H1 (cell line): ENCODE data around the gene CAP2. TPM values are rescaled to one million over a fixed set of nuclear protein-coding genes. Genes with fewer than 3 reads are reported as not detected.

ENCODE experiments used
- CTCF ChIA-PET: fragments of 300-600 bp; sonication (Branson Sonifier 250); formaldehyde crosslinking; loops from one replicate; lab custom pipeline; 2021; ENCODE audit not compliant: partially characterized antibody; lab: Charles Lee
- POLR2A ChIA-PET: fragments of 300-600 bp; sonication (Branson Sonifier 250); formaldehyde crosslinking; loops from one replicate; lab custom pipeline; 2021; ENCODE audit warnings: inconsistent platforms; ENCODE audit not compliant: partially characterized antibody; lab: Charles Lee
- DNase-seq, 2 experiments: peaks; one replicate each; pipeline versions ENCODE4 v3.0.0 to v3.0.0-alpha.2; 2010 to 2022; ENCODE audit warnings: low spot score in 2 of 2, low read depth in 1 of 2, mixed read lengths in 1 of 2
- FAIRE-seq: peaks from 2 replicates; lab custom pipeline; 2011; peaks lifted over from hg19 to GRCh38; lab: Jason Lieb, UNC
- H2AFZ ChIP-seq: 2 replicates; pipeline ENCODE4 v1.8.1; 2012; ENCODE audit warnings: low read length, inconsistent platforms
- H2AK5ac ChIP-seq: 2 replicates; pipeline ENCODE4 v1.6.1; 2013; ENCODE audit warnings: low read depth, low read length
- H2BK120ac ChIP-seq: replicated peaks from 2 replicates; pipeline ENCODE3; 2013; ENCODE audit warnings: low read depth, low read length, inconsistent platforms
- H2BK12ac ChIP-seq: 2 replicates; pipeline ENCODE4 v1.6.1; 2013; ENCODE audit warnings: low read depth, low read length
- H2BK15ac ChIP-seq: 2 replicates; pipeline ENCODE4 v1.6.1; 2013; ENCODE audit warnings: low read length
- H2BK20ac ChIP-seq: 2 replicates; pipeline ENCODE4 v1.6.1; 2013; ENCODE audit warnings: low read length
- H2BK5ac ChIP-seq: 2 replicates; pipeline ENCODE4 v1.6.1; 2013; ENCODE audit warnings: low read depth, low read length
- H3K14ac ChIP-seq: 2 replicates; pipeline ENCODE4 v1.6.1; 2013; ENCODE audit warnings: inconsistent platforms; ENCODE audit not compliant: insufficient read length
- H3K18ac ChIP-seq: 2 replicates; pipeline ENCODE4 v1.6.1; 2013; ENCODE audit warnings: low read length; ENCODE audit errors: extremely low read depth
- H3K23ac ChIP-seq: 2 replicates; pipeline ENCODE4 v1.6.1; 2013; ENCODE audit warnings: inconsistent platforms; ENCODE audit not compliant: insufficient read length
- H3K23me2 ChIP-seq: 2 replicates; pipeline ENCODE4 v1.6.1; 2013; ENCODE audit warnings: low read depth, low read length
- H3K27ac ChIP-seq: 2 replicates; pipeline ENCODE4 v1.6.1; 2011; ENCODE audit warnings: low read depth, low read length, inconsistent platforms
- H3K27me3 ChIP-seq, 4 experiments: replicated peaks in 1 of 4; 1 replicate in 1 of 4; 2 replicates in 3 of 4; pipeline versions ENCODE4 v1.6.1 to v1.8.1; 2011 to 2013; ENCODE audit warnings: low read length in 3 of 4, mild to moderate bottlenecking in 3 of 4, inconsistent platforms in 2 of 4, mixed read lengths in 2 of 4, moderate library complexity in 1 of 4; ENCODE audit not compliant: control insufficient read depth in 3 of 4, insufficient read depth in 3 of 4; ENCODE audit errors: extremely low read depth in 1 of 4
- H3K36me3 ChIP-seq, 4 experiments: 2 replicates each; pipeline versions ENCODE4 v1.6.1 to v1.8.1; 2011 to 2013; ENCODE audit warnings: mild to moderate bottlenecking in 4 of 4, low read length in 3 of 4, moderate library complexity in 2 of 4, control low read depth in 1 of 4, inconsistent platforms in 1 of 4; ENCODE audit not compliant: insufficient read depth in 4 of 4, control insufficient read depth in 2 of 4
- H3K4ac ChIP-seq: replicated peaks from 2 replicates; pipeline ENCODE3; 2013; ENCODE audit warnings: low read length, low read depth, mixed read lengths, inconsistent platforms; ENCODE audit not compliant: insufficient read length
- H3K4me1 ChIP-seq, 4 experiments: replicated peaks in 1 of 4; 1 replicate in 1 of 4; 2 replicates in 3 of 4; pipeline versions ENCODE4 v1.6.1 to v1.8.1; 2011 to 2013; ENCODE audit warnings: low read length in 3 of 4, inconsistent platforms in 2 of 4, mixed read lengths in 1 of 4; ENCODE audit not compliant: insufficient read depth in 4 of 4, control insufficient read depth in 3 of 4
- H3K4me2 ChIP-seq, 2 experiments: 2 replicates each; pipeline versions ENCODE4 v1.6.1 to v1.8.1; 2011 to 2013; ENCODE audit warnings: low read depth in 2 of 2, low read length in 2 of 2, control low read depth in 1 of 2, inconsistent platforms in 1 of 2, mild to moderate bottlenecking in 1 of 2; ENCODE audit not compliant: insufficient read depth in 1 of 2
- H3K4me3 ChIP-seq, 4 experiments: fragments of 200-600, 300-600 bp in 1 of 4; sonication (generic), shearing (Covaris generic), sonication (Bioruptor Twin) in 1 of 4; 2 replicates each; pipeline versions ENCODE4 v1.5.1 to v1.8.1; 2011 to 2016; ENCODE audit warnings: low read length in 4 of 4, low read depth in 3 of 4, control low read depth in 2 of 4, inconsistent platforms in 2 of 4, mild to moderate bottlenecking in 2 of 4, mixed read lengths in 1 of 4, moderate library complexity in 1 of 4; ENCODE audit not compliant: insufficient read depth in 2 of 4; ENCODE audit errors: extremely low read depth in 1 of 4
- H3K56ac ChIP-seq: replicated peaks from 2 replicates; pipeline ENCODE3; 2013; ENCODE audit warnings: low read depth, mild to moderate bottlenecking, mixed read lengths, low read length, inconsistent platforms; ENCODE audit not compliant: insufficient read length
- H3K79me1 ChIP-seq: 2 replicates; pipeline ENCODE4 v1.6.1; 2013; ENCODE audit warnings: low read depth, low read length, control low read depth
- H3K79me2 ChIP-seq, 2 experiments: 2 replicates each; pipeline versions ENCODE4 v1.6.1 to v1.8.1; 2012 to 2013; ENCODE audit warnings: low read length in 2 of 2, mild to moderate bottlenecking in 2 of 2, inconsistent platforms in 1 of 2; ENCODE audit not compliant: insufficient read depth in 2 of 2, control insufficient read depth in 1 of 2
- H3K9ac ChIP-seq, 4 experiments: replicated peaks in 1 of 4; 1 replicate in 1 of 4; 2 replicates in 3 of 4; pipeline versions ENCODE4 v1.6.1 to v1.8.1; 2011 to 2013; ENCODE audit warnings: low read depth in 3 of 4, low read length in 3 of 4, control low read depth in 2 of 4, mild to moderate bottlenecking in 2 of 4, moderate library complexity in 2 of 4, inconsistent platforms in 1 of 4; ENCODE audit errors: extremely low read depth in 1 of 4
- H3K9me3 ChIP-seq, 2 experiments: 2 replicates each; pipeline versions ENCODE4 v1.6.1 to v1.8.1; 2012 to 2013; ENCODE audit warnings: mild to moderate bottlenecking in 2 of 2, moderate library complexity in 2 of 2, control low read depth in 1 of 2, inconsistent platforms in 1 of 2, low read depth in 1 of 2, low read length in 1 of 2, mixed read lengths in 1 of 2; ENCODE audit not compliant: insufficient read depth in 2 of 2
- H4K20me1 ChIP-seq, 2 experiments: replicated peaks in 1 of 2; 2 replicates each; pipeline versions ENCODE3 to v1.8.1; 2011 to 2013; ENCODE audit warnings: inconsistent platforms in 2 of 2, low read length in 2 of 2, mild to moderate bottlenecking in 1 of 2; ENCODE audit not compliant: insufficient read depth in 2 of 2, control insufficient read depth in 1 of 2
- H4K5ac ChIP-seq: 2 replicates; pipeline ENCODE4 v1.6.1; 2013; ENCODE audit warnings: low read length, low read depth, mixed read lengths, inconsistent platforms; ENCODE audit not compliant: insufficient read length
- H4K8ac ChIP-seq: 2 replicates; pipeline ENCODE4 v1.8.0; 2013; ENCODE audit warnings: mild to moderate bottlenecking, moderate library complexity, low read length, inconsistent platforms; ENCODE audit not compliant: insufficient read depth; ENCODE audit errors: extremely low read depth
- H4K91ac ChIP-seq: replicated peaks from 2 replicates; pipeline ENCODE3; 2013; ENCODE audit warnings: low read length, mixed read lengths, inconsistent platforms; ENCODE audit not compliant: insufficient read length
- CBX5 ChIP-seq: fragments of 300-800, 300-1000 bp; sonication (generic); IDR thresholded peaks from 2 replicates; pipeline ENCODE4 v1.7.1; 2016; ENCODE audit warnings: antibody characterized with exemption, low read length, low read depth
- JUN ChIP-seq: IDR thresholded peaks from 2 replicates; pipeline ENCODE4 v1.6.1; 2011; ENCODE audit warnings: low read depth, mild to moderate bottlenecking, improper control_type of control experiment, low read length
- PHF8 ChIP-seq: fragments of 200-600 bp; sonication (generic); conservative IDR thresholded peaks from 2 replicates; pipeline ENCODE4 v1.7.1; 2012; ENCODE audit warnings: low read depth, mild to moderate bottlenecking, inconsistent platforms, low read length, moderate library complexity
- RBBP5 ChIP-seq: IDR thresholded peaks from 2 replicates; pipeline ENCODE4 v1.7.1; 2012; ENCODE audit warnings: low read depth, mild to moderate bottlenecking, inconsistent platforms, low read length, moderate library complexity, borderline replicate concordance
- SAP30 ChIP-seq: fragments of 300-600 bp; sonication (generic); IDR thresholded peaks from 2 replicates; pipeline ENCODE4 v1.7.1; 2012; ENCODE audit warnings: low read length, moderate library complexity, mild to moderate bottlenecking, inconsistent platforms; ENCODE audit not compliant: insufficient read depth, insufficient replicate concordance
- SP1 ChIP-seq: IDR thresholded peaks from 2 replicates; pipeline ENCODE4 v1.6.1; 2011; ENCODE audit warnings: low read depth, low read length
- TBP ChIP-seq: IDR thresholded peaks from 2 replicates; pipeline ENCODE4 v1.6.1; 2011; ENCODE audit warnings: low read depth, low read length, improper control_type of control experiment
- WGBS, 2 experiments: shearing (Covaris generic) in 1 of 2; methylation state at CpG; one replicate each; pipeline versions ENCODE4 v1.1.6 to v1.1.7; 2013 to 2015; ENCODE audit warnings: low lambda C conversion rate in 2 of 2, mixed read lengths in 2 of 2, inconsistent platforms in 1 of 2, low coverage in 1 of 2, missing lambda C conversion rate in 1 of 2; ENCODE audit not compliant: insufficient replicate concordance in 2 of 2, insufficient coverage in 1 of 2, insufficient read length in 1 of 2; ENCODE audit errors: extremely low coverage in 1 of 2, missing lambda C conversion rate in 1 of 2; 5-methylcytosine and 5-hydroxymethylcytosine counted together
- polyA plus RNA-seq, 7 experiments: library from polyadenylated mRNA; depleted of rRNA in 3 of 7; stranded (reverse) in 5 of 7; unstranded in 2 of 7; fragments of >200 nt in 5 of 7; fragments of 200-250 nt in 2 of 7; gene quantifications; 1 replicate in 5 of 7; 2 replicates in 1 of 7; 4 replicates in 1 of 7; pipeline versions ENCODE4 v1.2.1 to v1.2.3, GENCODE V29; 2011 to 2013; ENCODE audit warnings: missing spikeins in 2 of 7, mixed read lengths in 2 of 7
- total RNA-seq: library from RNA; stranded (reverse); fragmentation: NEBNext Ultra II Directional; extraction: Animal tissue kit (Norgen Biotek cat#: 25700); gene quantifications from 2 replicates; pipeline ENCODE4 v1.2.1, GENCODE V29; 2021
- TF ChIP-seq, protein P1 (sequence below): IDR thresholded peaks from 2 replicates; pipeline ENCODE4 v1.6.1; 2012; ENCODE audit warnings: inconsistent platforms

The CAP2 gene
- total and polyA plus RNA-seq, 2 of the 8 experiments (the other 6 are each of a cell fraction or from before 2014, with no cell fraction given), result 7.2 to 10.0 TPM

GRCh38 chr6:17455919-17456318, 62.5 kb downstream of the CAP2 start:
- no peak for FAIRE-seq
- no peak overlapping the region for H3K4ac ChIP-seq
- H4K20me1 ChIP-seq, result no peaks in the 10 kb centered on the region
- no peaks in the 10 kb centered on the region for H3K79me2 ChIP-seq
- POLR2A ChIA-PET, result no interaction called here
- no peak overlapping the region for H2BK5ac ChIP-seq
- H3K27me3 ChIP-seq, result no peaks in the 10 kb centered on the region
- no peak overlapping the region for H3K9ac ChIP-seq
- H4K91ac ChIP-seq, result no peak overlapping the region
- no peak overlapping the region for H3K4me3 ChIP-seq
- no peak overlapping the region for H2BK15ac ChIP-seq
- no peak overlapping the region for H2AFZ ChIP-seq
- H3K4me2 ChIP-seq, result no peak overlapping the region
- peaks cover 0 to 5% (median 1%) of the 10 kb centered on the region in 4 experiments; a peak in 1 of 7 replicates for H3K4me1 ChIP-seq
- no peak overlapping the region for H2BK20ac ChIP-seq
- no peak overlapping the region for H2BK120ac ChIP-seq
- H4K5ac ChIP-seq, result no peak overlapping the region
- H4K8ac ChIP-seq, result no peak overlapping the region
- TF ChIP-seq PHF8 (no peak), TBP (no peak), SAP30 (no peak), CBX5 (no peak), SP1 (no peak), JUN (no peak), RBBP5 (no peak)
- TF ChIP-seq, protein P1, sequence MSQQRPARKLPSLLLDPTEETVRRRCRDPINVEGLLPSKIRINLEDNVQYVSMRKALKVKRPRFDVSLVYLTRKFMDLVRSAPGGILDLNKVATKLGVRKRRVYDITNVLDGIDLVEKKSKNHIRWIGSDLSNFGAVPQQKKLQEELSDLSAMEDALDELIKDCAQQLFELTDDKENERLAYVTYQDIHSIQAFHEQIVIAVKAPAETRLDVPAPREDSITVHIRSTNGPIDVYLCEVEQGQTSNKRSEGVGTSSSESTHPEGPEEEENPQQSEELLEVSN, result no peak
- TF ChIP-seq, all 59 proteins: peak for 0
- Histone ChIP-seq H3K23ac (no peak overlapping the region), H3K56ac (no peak overlapping the region), H3K14ac (no peak overlapping the region), H3K18ac (no peak overlapping the region), H3K27ac (no peak overlapping the region), H3K23me2 (no peaks in the 10 kb centered on the region), H3K9me3 (no peaks in the 10 kb centered on the region), H3K79me1 (no peaks in the 10 kb centered on the region), H3K36me3 (no peaks in the 10 kb centered on the region; a peak in 2 of 8 replicates), H2AK5ac (no peak overlapping the region), H2BK12ac (no peak overlapping the region)
- CTCF ChIA-PET, result no interaction called here
- DNase-seq, result peak in 1 of 2 experiments; percentile 10
- 92% methylated on average over 7 of the region's 7 CpGs; no CpG with 5 or more reads in 1 of the 2 experiments for WGBS, 2 experiments
